Measurements from ENCODE around the gene SNX12. TPM values are rescaled to one million over a fixed set of nuclear protein-coding genes. Genes with fewer than 3 reads are reported as not detected.

The SNX12 gene
- total RNA-seq (2014; rRNA removed) (43.9 and 48.4 TPM in 2 replicates), Bru-seq, nascent RNA (percentile 69 among the genes with signal in this experiment), BruChase-seq, experiment 1, labeled RNA remaining after a 6-hour chase (percentile 93 among the genes with signal in this experiment), BruChase-seq, experiment 2, labeled RNA remaining after a 2-hour chase (percentile 82 among the genes with signal in this experiment)
- long read RNA-seq, partial matches to known transcripts, result 0 of 59 reads
- long read RNA-seq, other reads (novel, unspliced or antisense), result 59 of 59 reads

- Histone ChIP-seq H3K27ac (ENCODE audit: low read length) (peak within 1 kb of the TSS; percentile 66), H3K9me3 (ENCODE audit: low read length) (no peaks in the 10 kb centered on the region), H4K20me1 (ENCODE audit: low read length) (no peaks in the 10 kb centered on the region), H3K4me1 (ENCODE audit: insufficient read depth, low read length) (peaks cover 17% of the 10 kb centered on the region), H3K4me2 (ENCODE audit: low read length) (peak within 1 kb of the TSS; percentile 93), H3K9me2 (replicated peaks; ENCODE audit: low read length) (no peaks in the 10 kb centered on the region), H3K9ac (ENCODE audit: low read length) (peak within 1 kb of the TSS; percentile 82), H3K36me3 (ENCODE audit: low read depth, low read length) (no peaks in the 10 kb centered on the region), H3K27me3 (ENCODE audit: low read length) (no peaks in the 10 kb centered on the region), H2AFZ (ENCODE audit: low read length) (peak within 1 kb of the TSS; percentile 89), H3K79me2 (ENCODE audit: low read length) (peaks cover 35% of the 10 kb centered on the region), H3K4me3 (ENCODE audit: low read length) (peak within 1 kb of the TSS; percentile 81), H3F3A (ENCODE audit: low read length, unreplicated experiment) (no peaks in the 10 kb centered on the region)
- intact Hi-C loops (cut with micrococcal nuclease), result no loop called here
- ChIA-PET CTCF (no interaction called here), POLR2A (ENCODE audit: unreplicated experiment) (interaction anchor here (0.6 to 0.7 kb wide), 2 partner anchors 17 to 51 kb away, joined by 4 to 13 read pairs; no protein-coding TSS in a partner anchor)
- TF ChIP-seq EZH2 (IDR thresholded peaks at IDR 0.05; ENCODE audit: low read length, unreplicated experiment) (no peak), EZH2phosphoT487 (IDR thresholded peaks at IDR 0.05; ENCODE audit: borderline replicate concordance, low read length) (no peak), CTCF (conservative IDR thresholded peaks at IDR 0.05; ENCODE audit: low read depth, low read length) (no peak)
- DNase-seq (peak; percentile 92), ATAC-seq (peak; percentile 92)
- BruUV-seq (replicated peaks), result no TSS peak
Measured at GRCh38 chrX:71068044-71068918, at the start of gene SNX12. SNX12 (minus strand) TSS chrX:71068334; CDS start chrX:71068306, 28 bp downstream.

- ATAC-seq (no peak), DNase-seq (no peak)
- H3K79me2 ChIP-seq (ENCODE audit: low read length), result peaks cover 12% of the 10 kb centered on the region; the same call in 1 of the 2 replicates
- H3K9me3 ChIP-seq (ENCODE audit: low read length), result no peaks in the 10 kb centered on the region
- no peaks in the 10 kb centered on the region for H3F3A ChIP-seq (ENCODE audit: low read length, unreplicated experiment)
- no peak overlapping the region; the same call in 1 of the 2 replicates for H3K4me3 ChIP-seq (ENCODE audit: low read length)
- H3K36me3 ChIP-seq (ENCODE audit: low read depth, low read length), result no peaks in the 10 kb centered on the region; the same call in 1 of the 2 replicates
- TF ChIP-seq CTCF (conservative IDR thresholded peaks at IDR 0.05; ENCODE audit: low read depth, low read length), result no peak
- no peak for TF ChIP-seq EZH2 (IDR thresholded peaks at IDR 0.05; ENCODE audit: low read length, unreplicated experiment)
- no peak for TF ChIP-seq EZH2phosphoT487 (IDR thresholded peaks at IDR 0.05; ENCODE audit: borderline replicate concordance, low read length)
- ChIA-PET CTCF (no interaction called here), POLR2A (ENCODE audit: unreplicated experiment) (no interaction called here)
- H3K9ac ChIP-seq (ENCODE audit: low read length), result no peak overlapping the region
- peak overlapping the region; percentile 89; the same call in 1 of the 2 replicates for H3K4me2 ChIP-seq (ENCODE audit: low read length)
- no peak overlapping the region for H3K27ac ChIP-seq (ENCODE audit: low read length)
- intact Hi-C loops (cut with micrococcal nuclease), result no loop called here
- peaks cover 9% of the 10 kb centered on the region; the same call in 1 of the 2 replicates for H3K4me1 ChIP-seq (ENCODE audit: insufficient read depth, low read length)
- H3K27me3 ChIP-seq (ENCODE audit: low read length), result no peaks in the 10 kb centered on the region
- no peak overlapping the region for H2AFZ ChIP-seq (ENCODE audit: low read length)
- BruUV-seq (replicated peaks), result no TSS peak
- H3K9me2 ChIP-seq (replicated peaks; ENCODE audit: low read length), result no peaks in the 10 kb centered on the region
- H4K20me1 ChIP-seq (ENCODE audit: low read length), result no peaks in the 10 kb centered on the region
Measured at GRCh38 chrX:71117358-71117757, 49.2 kb upstream of the SNX12 start.

Data from PC-3 (cell line).